GM23338 (cell line): ENCODE measurements around the gene ILKAP. TPM values are rescaled to one million over a fixed set of nuclear protein-coding genes. Genes with fewer than 3 reads are reported as not detected.

Source experiments
- ATAC-seq: fragments of 200-7000 bp; cut with Tn5 transposase; 3 replicates; pipeline ENCODE4 v1.9.1; 2020
- DNase-seq: peaks from one replicate; pipeline ENCODE4 v3.0.0-alpha.2; 2015; ENCODE audit warnings: low spot score
- H2AFZ ChIP-seq: fragments of 200-600 bp; sonication (generic); 2 replicates; pipeline ENCODE4 v1.8.0; 2016; ENCODE audit warnings: antibody characterized with exemption, mild to moderate bottlenecking, moderate library complexity
- H3F3A ChIP-seq: fragments of 200-600 bp; sonication (generic); replicated peaks from 2 replicates; pipeline ENCODE4 v1.8.0; 2017; ENCODE audit warnings: antibody characterized with exemption, mixed run types, low read depth
- H3K27ac ChIP-seq: fragments of 200-600 bp; sonication (generic); 2 replicates; pipeline ENCODE4 v1.6.1; 2016; ENCODE audit warnings: low read depth
- H3K27me3 ChIP-seq: fragments of 200-600 bp; sonication (generic); 2 replicates; pipeline ENCODE4 v1.8.0; 2016; ENCODE audit warnings: mild to moderate bottlenecking, mixed run types, moderate library complexity; ENCODE audit not compliant: insufficient read depth
- H3K36me3 ChIP-seq: fragments of 200-600 bp; sonication (generic); 2 replicates; pipeline ENCODE4 v1.8.0; 2016; ENCODE audit warnings: mild to moderate bottlenecking; ENCODE audit not compliant: insufficient read depth
- H3K4me1 ChIP-seq: fragments of 200-600 bp; sonication (generic); 2 replicates; pipeline ENCODE4 v1.8.0; 2016; ENCODE audit warnings: mild to moderate bottlenecking, moderate library complexity; ENCODE audit not compliant: insufficient read depth
- H3K4me2 ChIP-seq: fragments of 200-600 bp; sonication (generic); 2 replicates; pipeline ENCODE4 v1.7.1; 2017; ENCODE audit warnings: mixed run types
- H3K4me3 ChIP-seq: fragments of 200-600 bp; sonication (generic); 2 replicates; pipeline ENCODE4 v1.6.1; 2016; ENCODE audit warnings: mixed run types
- H3K79me2 ChIP-seq: fragments of 200-600 bp; sonication (generic); replicated peaks from 2 replicates; pipeline ENCODE4 v1.8.0; 2017; ENCODE audit warnings: mild to moderate bottlenecking; ENCODE audit not compliant: insufficient read depth
- H3K9me2 ChIP-seq: fragments of 200-600 bp; sonication (generic); 2 replicates; pipeline ENCODE4 v1.8.0; 2017; ENCODE audit not compliant: insufficient read depth
- H4K20me1 ChIP-seq: fragments of 200-600 bp; sonication (generic); replicated peaks from 2 replicates; pipeline ENCODE4 v1.8.0; 2017; ENCODE audit warnings: mild to moderate bottlenecking; ENCODE audit not compliant: insufficient read depth
- H3K27ac Mint-ChIP-seq: 2 replicates; pipeline ENCODE4 v1.8.0; 2020; ENCODE audit warnings: inconsistent platforms, mild to moderate bottlenecking, moderate library complexity, mixed read lengths
- H3K27me3 Mint-ChIP-seq: 3 replicates; pipeline ENCODE4 v1.8.0; 2022; ENCODE audit warnings: low read depth, mild to moderate bottlenecking, moderate library complexity, mixed read lengths, inconsistent platforms; ENCODE audit not compliant: insufficient read depth, poor library complexity
- H3K36me3 Mint-ChIP-seq: 3 replicates; pipeline ENCODE4 v1.8.0; 2021; ENCODE audit warnings: low read depth, mild to moderate bottlenecking, inconsistent platforms, moderate library complexity, mixed read lengths
- H3K4me1 Mint-ChIP-seq: 3 replicates; pipeline ENCODE4 v1.8.0; 2020; ENCODE audit warnings: mild to moderate bottlenecking, inconsistent platforms, mixed read lengths
- H3K4me3 Mint-ChIP-seq: 3 replicates; pipeline ENCODE4 v1.8.0; 2021; ENCODE audit warnings: moderate library complexity, mild to moderate bottlenecking, inconsistent platforms, mixed read lengths
- H3K9me3 Mint-ChIP-seq: 3 replicates; pipeline ENCODE4 v1.8.0; 2020; ENCODE audit warnings: moderate library complexity, mild to moderate bottlenecking, inconsistent platforms, mixed read lengths
- CREB1 ChIP-seq: fragments of 250-450 bp; sonication (Bioruptor Pico); IDR thresholded peaks from 2 replicates; pipeline ENCODE4 v1.5.0; 2020; ENCODE audit warnings: low read depth, mild to moderate bottlenecking, moderate library complexity
- ETS1 ChIP-seq: IDR thresholded peaks from 2 replicates; pipeline ENCODE4 v1.6.1; 2016; ENCODE audit warnings: antibody characterized with exemption
- JUNB ChIP-seq: IDR thresholded peaks from one replicate; pipeline ENCODE4 v1.6.1; 2016; ENCODE audit warnings: antibody characterized with exemption; ENCODE audit not compliant: unreplicated experiment
- STAT1 ChIP-seq: IDR thresholded peaks from one replicate; pipeline ENCODE4 v1.6.1; 2016; ENCODE audit warnings: antibody characterized with exemption; ENCODE audit not compliant: unreplicated experiment
- ZNF331 ChIP-seq: fragments of 250-450 bp; sonication (Bioruptor Pico); IDR thresholded peaks from 2 replicates; pipeline ENCODE4 v1.5.0; 2020; ENCODE audit warnings: low read depth, mild to moderate bottlenecking, moderate library complexity
- ZNF462 ChIP-seq: fragments of 250-450 bp; sonication (Bioruptor Pico); IDR thresholded peaks from 2 replicates; pipeline ENCODE4 v1.5.0; 2020; ENCODE audit warnings: mild to moderate bottlenecking, moderate library complexity
- polyA plus RNA-seq: library from polyadenylated mRNA; unstranded; fragments of >200 nt; fragmentation: Nextera tagmentation; extraction: Ambion mirVana; gene quantifications from 2 replicates; pipeline ENCODE4 v1.2.1, GENCODE V29; 2016
- total RNA-seq: library from RNA; depleted of rRNA; stranded (reverse); fragments of >200 nt; shearing (Covaris generic); gene quantifications from 2 replicates; pipeline ENCODE4 v1.2.3, GENCODE V29; 2014

ILKAP gene
- total and polyA plus RNA-seq, 2 experiments from 2014 or later = 17.0 to 35.9 TPM

- Histone ChIP-seq H3F3A (0 out of 2 replicates have a peak, but pooled peaks cover 8% of the 10 kb centered on the region), H3K4me3 (peak overlapping the region; percentile 87), H3K4me1 (peaks cover 13% of the 10 kb centered on the region), H2AFZ (peak overlapping the region; percentile 93), H3K36me3 (no peaks in the 10 kb centered on the region), H3K9me2 (no peaks in the 10 kb centered on the region), H3K4me2 (peak overlapping the region; percentile 85), H3K27me3 (peaks cover 35% of the 10 kb centered on the region), H4K20me1 (no peaks in the 10 kb centered on the region), H3K27ac (no peak overlapping the region), H3K79me2 (no peaks in the 10 kb centered on the region)
- TF ChIP-seq ZNF331 (CRISPR knock-in tag) = no peak
- no peak for TF ChIP-seq ZNF462 (CRISPR knock-in tag)
- TF ChIP-seq CREB1 (CRISPR knock-in tag) = no peak
- TF ChIP-seq STAT1 = no peak
- no peak for TF ChIP-seq JUNB
- TF ChIP-seq ETS1 = no peak
- Mint-ChIP-seq H3K27ac (no peak overlapping the region), H3K9me3 (peaks cover 3% of the 10 kb centered on the region; the same call in 1 of the 3 replicates), H3K27me3 (peaks cover 41% of the 10 kb centered on the region), H3K4me3 (peak overlapping the region; percentile 76), H3K4me1 (peaks cover 14% of the 10 kb centered on the region), H3K36me3 (no peaks in the 10 kb centered on the region)
- ATAC-seq (no peak; the same call in 1 of the 3 replicates), DNase-seq (peak; percentile 43)
Observed at GRCh38 chr2:238157506-238158017, 45.9 kb downstream of the ILKAP start.
